Measurements from ENCODE around the gene HPRT1.
"Not testable (repeated sequence)": the region's sequence is repeated elsewhere in the genome, so short reads cannot be mapped to it uniquely, and the experiment has no call there.

The HPRT1 gene, protein sequence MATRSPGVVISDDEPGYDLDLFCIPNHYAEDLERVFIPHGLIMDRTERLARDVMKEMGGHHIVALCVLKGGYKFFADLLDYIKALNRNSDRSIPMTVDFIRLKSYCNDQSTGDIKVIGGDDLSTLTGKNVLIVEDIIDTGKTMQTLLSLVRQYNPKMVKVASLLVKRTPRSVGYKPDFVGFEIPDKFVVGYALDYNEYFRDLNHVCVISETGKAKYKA

DNA sequence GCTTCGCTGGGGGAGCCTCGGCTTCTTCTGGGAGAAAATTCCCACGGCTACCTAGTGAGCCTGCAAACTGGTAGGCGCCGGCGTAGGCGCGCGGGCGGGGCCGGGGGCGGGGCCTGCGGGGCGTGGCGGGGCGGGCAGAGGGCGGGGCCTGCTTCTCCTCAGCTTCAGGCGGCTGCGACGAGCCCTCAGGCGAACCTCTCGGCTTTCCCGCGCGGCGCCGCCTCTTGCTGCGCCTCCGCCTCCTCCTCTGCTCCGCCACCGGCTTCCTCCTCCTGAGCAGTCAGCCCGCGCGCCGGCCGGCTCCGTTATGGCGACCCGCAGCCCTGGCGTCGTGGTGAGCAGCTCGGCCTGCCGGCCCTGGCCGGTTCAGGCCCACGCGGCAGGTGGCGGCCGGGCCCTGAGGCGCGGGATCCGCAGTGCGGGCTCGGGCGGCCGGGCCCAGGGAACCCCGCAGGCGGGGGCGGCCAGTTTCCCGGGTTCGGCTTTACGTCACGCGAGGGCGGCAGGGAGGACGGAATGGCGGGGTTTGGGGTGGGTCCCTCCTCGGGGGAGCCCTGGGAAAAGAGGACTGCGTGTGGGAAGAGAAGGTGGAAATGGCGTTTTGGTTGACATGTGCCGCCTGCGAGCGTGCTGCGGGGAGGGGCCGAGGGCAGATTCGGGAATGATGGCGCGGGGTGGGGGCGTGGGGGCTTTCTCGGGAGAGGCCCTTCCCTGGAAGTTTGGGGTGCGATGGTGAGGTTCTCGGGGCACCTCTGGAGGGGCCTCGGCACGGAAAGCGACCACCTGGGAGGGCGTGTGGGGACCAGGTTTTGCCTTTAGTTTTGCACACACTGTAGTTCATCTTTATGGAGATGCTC, at the start of gene HPRT1:
Gene HPRT1, plus strand, starts transcription at position 161 of the 857 bp plus-strand sequence. Its CDS starts 147 bp downstream, at position 308.
- peak; percentile 70 to 80 for DNase-seq

DNA sequence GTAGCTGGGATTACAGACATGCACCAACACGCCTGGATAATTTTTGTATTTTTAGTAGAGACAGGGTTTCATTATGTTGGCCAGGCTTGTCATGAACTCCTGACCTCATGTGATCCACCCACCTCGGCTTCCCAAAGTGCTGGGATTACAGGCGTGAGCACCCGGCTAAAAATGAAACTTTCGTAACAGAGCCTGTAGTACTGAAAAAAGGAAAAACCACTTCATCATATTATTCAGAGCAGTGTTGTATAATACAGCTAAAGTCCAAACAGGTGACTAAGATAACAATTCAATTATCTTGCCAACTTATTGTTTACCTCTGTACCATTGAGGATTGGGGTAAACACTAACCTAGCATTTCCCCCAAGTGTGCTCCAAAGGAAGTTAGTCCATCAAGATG, 43.9 kb upstream of the HPRT1 start:
- DNase-seq = no peak

- no peak for DNase-seq
These were observed 41.5 kb upstream of the HPRT1 start for GRCh38 chrX:134418317-134419113.

- no peak for DNase-seq
These were observed 40.2 kb upstream of the HPRT1 start for GRCh38 chrX:134419784-134420183.

DNA sequence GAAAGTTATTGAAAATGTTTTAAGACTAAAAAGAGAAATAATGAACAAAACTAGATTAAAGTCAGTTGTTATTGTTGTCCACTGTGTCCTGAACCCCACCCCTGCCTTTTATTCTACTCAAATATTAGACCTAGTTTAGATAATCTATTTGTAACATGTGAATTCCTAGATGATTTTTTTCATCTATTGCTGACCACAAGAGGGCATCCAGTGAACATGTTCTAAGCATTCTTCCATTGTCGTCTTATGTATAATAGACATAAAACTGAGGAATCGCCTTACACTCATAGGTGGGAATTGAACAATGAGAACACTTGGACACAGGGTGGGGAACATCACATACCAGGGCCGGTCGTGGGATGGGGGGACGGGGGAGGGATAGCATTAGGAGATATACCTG, 36.4 kb upstream of the HPRT1 start:
- DNase-seq = no peak

DNA sequence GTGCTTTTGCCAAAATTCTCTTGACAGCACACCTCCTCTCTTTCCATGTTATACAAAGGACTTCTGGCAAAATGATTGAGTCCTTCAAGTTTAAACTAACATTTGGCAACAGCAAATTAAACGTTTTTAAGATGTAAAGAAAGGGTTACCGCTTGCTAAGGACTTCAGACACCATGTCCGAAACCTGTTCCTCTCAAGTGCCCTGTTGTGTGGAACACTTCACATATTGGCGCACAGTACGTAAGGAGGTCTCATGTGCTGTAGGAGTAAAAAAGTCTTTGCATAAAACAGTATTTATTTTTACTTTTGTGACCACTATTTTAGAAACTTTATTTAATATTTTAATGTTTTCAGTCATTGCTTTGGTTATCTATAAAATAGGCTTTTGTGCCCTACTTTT, 33.7 kb upstream of the HPRT1 start:
- no peak for DNase-seq

DNA sequence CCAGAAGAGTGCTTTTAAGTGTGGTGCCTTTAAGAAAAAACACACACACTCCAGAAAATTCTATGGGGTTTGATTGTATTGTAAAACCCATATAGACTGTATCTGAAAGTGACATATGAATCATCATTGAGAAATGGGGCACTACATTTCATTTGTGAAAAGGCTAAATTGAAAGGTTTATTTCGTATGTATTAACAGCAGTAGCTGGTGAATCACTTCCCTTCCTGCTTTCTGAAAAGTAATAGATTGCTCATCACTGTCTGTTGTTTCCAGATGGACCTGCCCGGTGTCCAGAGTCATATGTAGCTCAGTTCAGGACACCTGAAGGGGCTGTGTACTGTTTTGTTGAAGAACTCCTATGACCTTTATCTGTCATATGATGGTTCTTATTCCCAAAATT, 28.1 kb upstream of the HPRT1 start:
- DNase-seq = no peak

- no peak for DNase-seq
These were observed 24.1 kb upstream of the HPRT1 start for GRCh38 chrX:134435894-134436293.

- no peak for DNase-seq
These were observed 16.9 kb upstream of the HPRT1 start for GRCh38 chrX:134443020-134443419.

DNA sequence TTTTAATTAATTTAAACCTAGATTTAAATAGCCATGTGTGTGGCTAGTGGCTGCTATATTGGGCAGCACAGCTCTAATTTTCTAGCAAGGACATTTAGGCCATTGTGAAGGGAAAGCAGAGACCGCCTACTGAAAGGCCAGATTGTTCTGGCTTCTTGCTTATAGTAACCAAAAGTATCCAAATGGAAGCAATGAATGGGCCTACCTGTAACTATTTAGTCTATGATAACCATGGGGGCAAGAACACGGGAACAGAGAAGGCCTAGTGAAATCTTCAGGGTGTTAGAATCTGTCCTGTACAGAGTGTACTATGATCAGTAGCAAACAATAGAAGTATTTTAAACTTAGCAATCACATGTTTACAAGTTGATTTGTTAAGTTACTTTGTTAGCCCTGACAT, 16.5 kb upstream of the HPRT1 start:
- DNase-seq = no peak

DNA sequence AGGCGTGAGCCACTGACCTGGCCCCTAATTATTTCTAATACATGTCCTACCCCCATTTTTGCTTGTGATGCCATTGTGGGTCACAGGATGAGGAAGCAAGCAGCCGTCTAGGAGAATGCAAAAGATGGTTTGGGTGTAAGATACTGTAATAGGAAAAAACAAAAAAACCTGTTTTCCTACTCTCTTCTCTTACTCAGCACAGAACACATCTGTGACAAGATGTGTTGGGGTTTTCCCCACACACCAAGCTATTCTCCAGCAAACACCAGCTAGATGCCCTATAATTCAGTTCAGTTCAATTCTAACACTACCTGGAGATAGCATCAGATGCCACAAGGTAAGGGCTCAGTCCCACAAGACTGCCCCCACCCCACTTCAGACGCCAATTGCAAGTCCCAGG, 15.3 kb upstream of the HPRT1 start:
- no peak for DNase-seq

DNA sequence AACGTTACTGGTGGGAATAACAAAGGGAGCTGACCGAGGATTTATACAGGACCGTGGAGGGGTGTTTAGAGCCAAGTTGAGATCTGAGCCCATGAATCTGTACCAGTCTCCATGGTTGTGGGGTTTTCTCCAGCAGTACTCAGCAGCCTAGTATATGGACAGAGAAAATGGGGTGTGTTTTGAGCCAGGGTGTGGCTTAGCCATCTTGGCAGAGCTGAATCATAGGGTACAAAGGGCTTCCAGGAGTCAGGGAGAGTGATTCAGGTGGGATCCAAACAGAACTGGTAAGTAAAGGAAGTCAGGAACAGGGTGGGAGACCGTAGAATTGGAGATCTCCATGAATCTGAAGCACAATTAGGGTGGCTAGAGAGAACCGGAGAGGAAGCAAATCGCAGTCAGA, 7.4 kb upstream of the HPRT1 start:
- DNase-seq = no peak

DNA sequence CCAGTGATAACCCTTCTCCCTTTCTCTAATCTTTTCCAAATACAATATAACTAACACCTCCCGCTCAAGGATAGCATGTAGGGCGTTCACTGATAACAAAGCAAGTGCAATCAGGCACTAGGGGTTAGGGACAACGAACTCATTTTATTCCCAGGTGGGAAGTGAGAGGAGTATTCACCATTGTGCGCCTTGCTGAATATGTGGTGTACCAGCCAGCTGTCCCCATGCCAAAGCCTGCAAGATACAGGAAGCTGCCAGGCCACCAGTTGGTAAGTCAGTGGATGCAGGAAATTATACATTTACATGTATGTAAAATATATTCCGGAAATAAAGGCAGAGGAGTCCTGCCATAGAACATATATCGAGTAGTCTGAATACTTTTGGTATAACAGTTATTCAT, 6.3 kb upstream of the HPRT1 start:
- DNase-seq = no peak

DNA sequence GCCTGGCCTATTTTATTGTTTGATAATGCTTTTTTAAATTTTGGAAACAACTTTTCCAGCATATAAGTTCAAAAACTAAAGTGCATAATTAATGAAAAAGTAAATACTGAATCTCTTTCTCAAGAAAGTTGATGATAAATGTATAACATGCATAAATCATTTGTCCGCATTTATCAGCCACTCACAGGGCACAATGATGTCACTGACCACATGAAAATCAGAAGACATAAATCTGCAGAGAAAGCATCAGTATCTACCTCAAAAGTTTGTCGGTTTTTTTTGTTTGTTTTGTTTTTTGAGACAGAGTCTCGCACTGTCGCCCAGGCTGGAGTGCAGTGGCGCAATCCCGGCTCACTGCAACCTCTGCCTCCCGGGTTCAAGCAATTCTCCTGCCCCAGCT, 5.5 kb upstream of the HPRT1 start:
- no peak for DNase-seq

DNA sequence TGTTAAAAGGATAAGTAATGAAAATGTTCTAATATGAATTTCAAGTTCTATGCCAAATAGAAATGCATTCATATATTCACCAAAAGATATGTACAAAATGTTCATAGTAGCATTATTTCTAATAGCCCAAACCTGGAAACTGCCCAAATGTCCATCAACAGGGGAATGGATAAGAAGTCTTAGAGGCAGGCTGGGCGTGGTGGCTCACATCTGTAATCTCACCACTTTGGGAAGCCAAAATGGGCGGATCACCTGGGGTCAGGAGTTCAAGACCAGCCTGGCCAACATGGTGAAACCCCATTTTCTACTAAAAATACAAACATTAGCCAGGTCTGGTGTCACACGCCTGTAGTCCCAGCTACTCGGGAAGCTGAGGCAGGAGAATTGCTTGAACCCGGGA, 2.3 kb upstream of the HPRT1 start:
- no peak for DNase-seq

DNA sequence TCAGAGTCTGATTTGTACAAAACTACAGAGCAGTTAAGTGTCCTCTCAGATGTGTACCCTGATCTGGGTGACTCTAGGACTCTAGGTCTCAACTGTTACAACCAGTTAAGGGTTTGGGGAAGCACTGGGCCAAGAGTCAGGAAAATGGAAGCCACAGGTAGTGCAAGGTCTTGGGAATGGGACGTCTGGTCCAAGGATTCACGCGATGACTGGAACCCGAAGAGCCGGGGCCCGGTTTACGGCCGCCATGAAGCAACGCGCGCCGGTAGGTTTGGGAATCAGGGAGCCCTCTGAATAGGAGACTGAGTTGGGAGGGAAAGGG, 321 bp upstream of the HPRT1 start:
- DNase-seq = no peak

DNA sequence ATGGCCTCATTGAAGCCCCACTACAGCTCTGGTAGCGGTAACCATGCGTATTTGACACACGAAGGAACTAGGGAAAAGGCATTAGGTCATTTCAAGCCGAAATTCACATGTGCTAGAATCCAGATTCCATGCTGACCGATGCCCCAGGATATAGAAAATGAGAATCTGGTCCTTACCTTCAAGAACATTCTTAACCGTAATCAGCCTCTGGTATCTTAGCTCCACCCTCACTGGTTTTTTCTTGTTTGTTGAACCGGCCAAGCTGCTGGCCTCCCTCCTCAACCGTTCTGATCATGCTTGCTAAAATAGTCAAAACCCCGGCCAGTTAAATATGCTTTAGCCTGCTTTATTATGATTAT, 876 bp downstream of the HPRT1 start:
- no peak for DNase-seq

- DNase-seq = no peak
These were observed 1.5 kb downstream of the HPRT1 start for GRCh38 chrX:134461437-134461836.

GRCh38 chrX:134462927-134463326, 3.0 kb downstream of the HPRT1 start:
- DNase-seq = no peak

DNA sequence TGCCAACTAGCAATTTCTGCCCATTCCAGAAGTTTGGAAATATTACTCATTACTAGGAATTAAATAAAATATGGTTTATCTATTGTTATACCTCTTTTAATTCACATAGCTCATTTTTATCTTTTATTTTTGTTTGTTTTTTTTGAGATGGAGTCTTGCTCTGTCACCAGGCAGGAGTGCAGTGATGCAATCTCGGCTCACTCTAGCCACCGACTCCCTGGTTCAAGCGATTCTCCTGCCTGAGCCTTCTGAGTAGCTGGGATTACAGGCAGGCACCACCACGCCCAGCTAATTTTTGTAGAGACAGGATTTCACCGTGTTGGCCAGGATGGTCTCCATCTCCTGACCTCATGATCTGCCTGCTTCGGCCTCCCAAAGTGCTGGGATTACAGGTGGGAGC, 4.5 kb downstream of the HPRT1 start:
- not testable (repeated sequence) for DNase-seq

- no peak for DNase-seq
These were observed 9.5 kb downstream of the HPRT1 start for GRCh38 chrX:134469486-134469885.

GRCh38 chrX:134470013-134470412, 10.0 kb downstream of the HPRT1 start:
- DNase-seq = no peak

DNA sequence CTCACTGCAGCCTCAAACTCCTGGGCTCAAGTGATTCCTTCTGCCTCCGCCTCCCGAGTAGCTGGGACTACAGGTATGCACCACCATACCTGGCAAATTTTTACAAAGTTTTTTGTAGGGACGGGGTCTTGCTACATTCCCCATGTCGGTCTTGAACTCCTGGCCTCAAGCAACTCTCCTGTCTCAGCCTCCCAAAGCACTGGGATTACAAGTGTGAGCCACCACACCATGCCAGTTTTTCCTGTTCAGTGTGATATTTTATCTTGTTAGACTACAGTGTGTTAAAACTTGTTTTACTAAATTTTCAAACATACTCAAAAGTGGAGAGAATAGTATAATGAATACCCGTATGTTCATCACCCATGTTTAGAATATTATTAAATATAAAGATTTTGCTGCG, 12.1 kb downstream of the HPRT1 start:
- DNase-seq = no peak

- DNase-seq = no peak
These were observed 16.3 kb downstream of the HPRT1 start for GRCh38 chrX:134476284-134476683.
